ENCODE results near the gene PLCL2. TPM values are rescaled to one million over a fixed set of nuclear protein-coding genes. Genes with fewer than 3 reads are reported as not detected.

The PLCL2 gene
- total RNA-seq, 2 experiments from 2014 or later, result 15.8 to 16.0 TPM

DNA sequence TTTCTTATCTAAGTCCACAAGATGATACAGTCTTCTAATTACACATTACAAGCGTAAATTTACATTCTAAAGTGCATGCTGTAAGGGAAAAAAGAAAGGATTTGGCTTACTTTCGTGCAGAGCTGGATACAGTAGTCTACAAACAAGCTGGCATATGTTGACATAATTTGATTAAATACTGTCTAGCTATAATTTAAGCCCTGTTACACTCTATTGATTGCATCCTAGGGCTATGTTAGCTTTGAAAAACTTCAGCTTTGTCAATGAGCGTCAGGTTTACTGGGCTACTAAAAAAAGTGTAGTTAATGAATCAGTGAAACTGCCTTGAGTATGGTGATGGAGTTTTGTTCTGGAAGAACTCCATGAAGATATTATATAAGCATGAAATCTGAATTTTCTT is 24.5 kb upstream of the PLCL2 start:
- CTCF ChIA-PET, result no interaction called here
- POLR2A ChIA-PET, result no interaction called here

- CTCF ChIA-PET, result no interaction called here
Observed at GRCh38 chr3:16861432-16861831, 23.3 kb upstream of the PLCL2 start.

GRCh38 chr3:16864610-16865313 is 20.0 kb upstream of the PLCL2 start:
- ChIA-PET CTCF (no interaction called here), POLR2A (no interaction called here)

More at GRCh38 chr3:16861432-16861831, 23.3 kb upstream of the PLCL2 start:
- POLR2A ChIA-PET, result no interaction called here

GRCh38 chr3:16865335-16865734 is 19.4 kb upstream of the PLCL2 start:
- POLR2A ChIA-PET, result no interaction called here
- CTCF ChIA-PET, result no interaction called here

- ChIA-PET POLR2A (interaction anchor here (0.6 kb wide), 1 partner anchor 36 kb away, joined by 7 read pairs; no protein-coding TSS in a partner anchor), CTCF (no interaction called here)
Observed at GRCh38 chr3:16866571-16866970, 18.2 kb upstream of the PLCL2 start.

GRCh38 chr3:16868513-16868912 is 16.2 kb upstream of the PLCL2 start:
- CTCF ChIA-PET, result interaction anchor here (1.5 kb wide), 1 partner anchor 16 kb away, joined by 3 read pairs; no protein-coding TSS in a partner anchor
- POLR2A ChIA-PET, result no interaction called here

- POLR2A ChIA-PET, result no interaction called here
Observed at GRCh38 chr3:16869261-16870005, 15.3 kb upstream of the PLCL2 start.

GRCh38 chr3:16871915-16872842 is 12.6 kb upstream of the PLCL2 start:
- ChIA-PET CTCF (interaction anchor here (1.1 kb wide), 1 partner anchor 12 kb away, joined by 3 read pairs; no protein-coding TSS in a partner anchor), POLR2A (no interaction called here)

More at GRCh38 chr3:16869261-16870005, 15.3 kb upstream of the PLCL2 start:
- CTCF ChIA-PET, result interaction anchor here (0.6 kb wide), 1 partner anchor 212 kb away, joined by 3 read pairs; no protein-coding TSS in a partner anchor

DNA sequence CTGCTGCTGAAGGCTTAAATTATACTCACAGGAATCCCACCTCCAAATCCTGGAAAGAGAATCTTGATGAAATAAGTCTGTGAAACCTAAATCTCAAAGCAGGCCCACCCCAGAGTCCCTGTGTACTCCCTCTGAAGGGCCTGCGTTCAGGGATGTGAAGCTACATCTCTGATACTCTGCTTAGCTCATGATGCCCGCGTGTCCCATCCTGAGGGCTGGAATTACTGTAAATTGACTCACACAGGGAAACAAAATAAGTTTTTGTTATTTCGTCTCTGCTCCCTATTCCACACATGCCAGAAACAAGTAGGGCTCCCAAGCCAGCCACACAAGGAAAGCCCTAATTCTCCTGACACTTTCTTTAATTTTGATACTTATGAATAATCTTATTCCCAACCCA is 10.9 kb upstream of the PLCL2 start:
- ChIA-PET POLR2A (no interaction called here), CTCF (interaction anchor here (1.5 kb wide), 1 partner anchor 88 kb away, joined by 4 read pairs; no protein-coding TSS in a partner anchor)

DNA sequence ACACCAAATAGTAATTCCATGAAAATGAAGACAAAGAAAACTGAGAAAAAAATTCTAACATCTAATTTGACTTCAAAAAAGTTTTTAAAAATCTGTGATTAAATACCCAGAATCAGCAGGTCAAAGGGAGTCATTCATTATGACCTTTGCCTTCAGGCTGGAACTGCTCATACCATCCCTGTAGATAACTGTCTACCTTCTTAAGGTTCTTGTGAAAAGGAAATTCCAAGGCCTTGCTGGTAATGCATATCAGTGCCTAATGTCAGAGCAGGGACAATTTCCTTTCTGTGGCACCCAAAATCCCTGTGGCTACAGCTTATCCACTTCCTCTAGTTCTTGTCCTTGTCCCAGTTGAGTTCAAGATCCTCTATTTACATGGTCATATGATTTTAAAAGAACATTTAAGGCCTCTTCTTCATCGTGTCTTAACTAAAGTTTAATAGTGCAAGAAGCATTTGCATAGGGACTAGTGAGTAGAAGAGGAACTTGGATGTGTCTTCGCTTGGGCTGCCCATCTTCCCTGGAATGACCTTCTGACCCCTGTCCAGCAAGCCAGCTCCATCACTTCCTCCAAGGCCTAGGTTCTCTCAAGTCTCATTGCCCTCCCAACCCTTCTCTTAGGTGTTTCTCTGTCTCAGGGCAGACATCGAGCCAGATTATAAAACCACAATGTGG is 8.7 kb upstream of the PLCL2 start:
- POLR2A ChIA-PET, result no interaction called here
- CTCF ChIA-PET, result no interaction called here

GRCh38 chr3:16877505-16877904 is 7.2 kb upstream of the PLCL2 start:
- ChIA-PET CTCF (no interaction called here), POLR2A (no interaction called here)

- CTCF ChIA-PET, result interaction anchor here (0.8 kb wide), 1 partner anchor 12 kb away, joined by 3 read pairs; no protein-coding TSS in a partner anchor
- POLR2A ChIA-PET, result no interaction called here
Observed at GRCh38 chr3:16877911-16878310, 6.8 kb upstream of the PLCL2 start.

DNA sequence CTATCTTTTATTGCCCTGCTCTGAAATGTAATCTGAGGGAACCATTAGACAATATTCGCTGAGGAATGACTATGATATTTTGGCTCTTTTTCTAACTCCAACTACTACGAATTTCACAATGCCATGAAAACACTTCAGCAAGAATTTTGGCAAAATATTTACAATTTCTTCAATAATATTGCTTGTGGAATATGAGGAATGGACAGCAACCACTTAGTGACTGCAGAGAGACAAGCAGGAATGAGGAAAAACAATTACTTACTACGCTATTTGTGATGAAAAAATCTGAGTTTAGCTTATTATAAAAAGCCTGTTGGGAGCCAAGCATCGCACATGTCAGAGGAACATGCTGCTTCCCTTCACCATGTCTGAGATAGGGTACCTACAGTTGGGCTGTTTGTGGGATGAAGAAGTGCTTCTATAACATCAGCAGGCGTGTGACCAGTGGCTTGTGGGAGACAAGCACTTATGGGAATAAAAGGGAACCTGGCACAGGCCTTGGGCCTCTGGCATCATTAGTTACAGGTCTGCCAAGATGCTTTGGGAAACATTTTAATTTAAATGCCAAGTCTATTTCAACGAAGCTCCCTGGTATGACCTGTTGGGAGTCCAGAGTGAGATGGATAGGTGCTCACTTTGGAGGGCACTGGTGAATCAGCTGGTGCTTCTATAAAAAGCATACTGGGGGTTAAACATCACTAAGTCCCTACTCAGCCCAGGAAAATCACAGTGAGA is 2.7 kb upstream of the PLCL2 start:
- POLR2A ChIA-PET, result no interaction called here
- CTCF ChIA-PET, result no interaction called here

DNA sequence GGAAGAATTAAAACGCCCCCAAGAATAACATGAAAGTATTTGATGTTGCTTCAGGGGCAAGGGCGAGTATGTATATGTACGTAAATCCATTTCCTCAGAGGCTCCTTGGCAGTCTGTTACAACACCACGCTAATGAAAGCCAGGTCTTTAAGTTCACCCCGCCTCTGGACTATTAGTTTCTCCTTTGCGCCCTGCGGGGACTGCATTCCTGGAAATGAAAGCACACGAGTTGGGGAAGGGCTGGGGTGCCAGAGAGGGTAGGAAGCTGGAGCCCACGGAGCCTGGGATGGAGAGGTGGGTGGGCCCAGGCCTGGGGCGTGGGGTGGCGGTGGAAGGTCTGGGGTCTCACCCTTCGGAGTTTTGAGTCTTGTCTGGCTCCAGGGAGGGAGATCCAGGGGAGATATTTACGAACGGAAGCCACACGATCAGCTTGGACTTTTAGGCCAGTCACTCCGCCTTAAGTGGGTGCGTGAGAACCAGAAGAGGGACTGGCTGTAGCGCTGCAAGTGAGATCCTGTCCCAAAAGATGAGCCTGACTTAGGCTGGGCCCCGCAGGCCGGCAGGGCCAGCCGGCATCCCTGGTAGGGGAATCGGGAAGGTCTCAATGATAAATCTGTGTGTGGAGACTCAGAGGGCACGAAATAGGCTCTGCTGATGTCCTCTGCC is 1.6 kb upstream of the PLCL2 start:
- POLR2A ChIA-PET, result interaction anchor here (0.6 to 1.7 kb wide), 3 partner anchors 41 to 268 kb away, joined by 4 to 7 read pairs (median 6); no protein-coding TSS in a partner anchor
- CTCF ChIA-PET, result interaction anchor here (1.1 to 2.0 kb wide), 7 partner anchors 17 to 287 kb away, joined by 3 to 7 read pairs (median 5); no protein-coding TSS in a partner anchor

GRCh38 chr3:16883723-16884083 is 1.1 kb upstream of the PLCL2 start:
- POLR2A ChIA-PET, result interaction anchor here (0.6 to 1.7 kb wide), 5 partner anchors 16 to 268 kb away, joined by 3 to 7 read pairs (median 6); no protein-coding TSS in a partner anchor
- CTCF ChIA-PET, result interaction anchor here (0.7 to 2.0 kb wide), 12 partner anchors 11 to 287 kb away, joined by 3 to 7 read pairs (median 4); no protein-coding TSS in a partner anchor

DNA sequence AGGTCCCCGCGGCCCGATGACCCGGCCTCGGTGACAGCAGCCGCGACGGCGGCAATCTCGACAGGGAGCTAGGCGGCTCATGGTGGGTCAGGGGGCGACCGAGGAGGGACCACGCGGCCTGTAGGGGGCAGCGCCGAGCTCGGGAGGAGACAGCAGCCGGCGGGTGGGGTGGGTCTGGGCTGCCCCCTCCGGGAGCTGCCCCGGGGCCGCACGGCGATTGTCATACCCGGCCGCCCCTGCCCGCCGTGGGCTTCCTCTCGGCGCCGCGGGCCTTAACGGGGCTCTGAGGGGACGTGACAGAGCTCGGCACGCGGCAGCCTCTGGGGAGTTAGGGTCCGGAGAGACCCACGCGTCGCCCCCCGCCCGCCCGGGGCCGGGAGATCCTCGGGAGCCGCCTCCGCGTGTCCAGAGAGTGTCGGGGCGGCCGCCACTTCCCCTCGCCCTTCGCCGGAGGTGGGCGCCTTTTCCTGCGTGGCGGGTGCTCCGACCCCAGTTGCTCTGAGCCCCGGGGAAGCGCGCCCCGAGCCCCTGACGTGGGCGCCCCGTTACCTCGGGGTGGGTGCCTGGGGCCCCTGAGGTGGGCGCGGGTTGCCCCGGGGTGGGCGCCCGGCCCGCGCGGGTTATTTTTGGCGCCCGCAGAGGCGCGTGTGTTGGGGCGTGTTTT is 539 bp upstream of the PLCL2 start:
- ChIA-PET POLR2A (interaction anchor here (0.6 to 1.7 kb wide), 8 partner anchors 16 to 1722 kb away, joined by 3 to 7 read pairs (median 4); no protein-coding TSS in a partner anchor), CTCF (interaction anchor here (0.7 to 2.0 kb wide), 13 partner anchors 11 to 288 kb away, joined by 3 to 7 read pairs (median 3); no protein-coding TSS in a partner anchor)

Measured in activated CD8-positive, alpha-beta memory T cell treated with anti-CD3 and anti-CD28 coated beads for 36 hours (primary cell).